AG04450 (cell line): Measurements from ENCODE around the gene F8. TPM values are rescaled to one million over a fixed set of nuclear protein-coding genes. Genes with fewer than 3 reads are reported as not detected.
"Not testable (repeated sequence)": the region's sequence is repeated elsewhere in the genome, so short reads cannot be mapped to it uniquely, and the experiment has no call there.

Experiments used
- CTCF ChIA-PET: fragments of 300-600, 350-600 bp; formaldehyde crosslinking; extraction: SDS; loops from one replicate; lab custom pipeline; 2022; ENCODE audit warnings: antibody characterized with exemption, inconsistent platforms; lab: Charles Lee
- POLR2A ChIA-PET: fragments of 350-600 bp; formaldehyde crosslinking; extraction: SDS; loops from one replicate; lab custom pipeline; 2021; ENCODE audit warnings: antibody characterized with exemption, inconsistent platforms; lab: Yijun Ruan, JAX
- DNase-seq: peaks from one replicate; pipeline ENCODE4 v3.0.0-alpha.2; 2011; ENCODE audit warnings: low read depth, low spot score
- H3K27ac ChIP-seq: one replicate; pipeline ENCODE4 v1.5.1; 2012; ENCODE audit warnings: low read depth, low read length, control low read depth
- H3K27me3 ChIP-seq: one replicate; pipeline ENCODE4 v1.6.0; 2012; ENCODE audit warnings: low read length; ENCODE audit not compliant: control insufficient read depth, insufficient read depth
- H3K4me3 ChIP-seq: 2 replicates; pipeline ENCODE4 v1.5.1; 2011; ENCODE audit warnings: mild to moderate bottlenecking, low read depth, low read length, control low read depth
- H3K9me3 ChIP-seq: 2 replicates; pipeline ENCODE4 v1.5.1; 2012; ENCODE audit warnings: low read length; ENCODE audit not compliant: control insufficient read depth, insufficient read depth
- polyA plus RNA-seq: library from polyadenylated mRNA; depleted of rRNA; stranded (reverse); fragments of >200 nt; gene quantifications from 2 replicates; pipeline ENCODE4 v1.2.3, GENCODE V29; 2011
- TF ChIP-seq, protein P1 (sequence below): IDR thresholded peaks from 2 replicates; pipeline ENCODE4 v1.5.1; 2011; ENCODE audit warnings: low read depth, low read length, control low read depth, inconsistent platforms

The F8 gene
- polyA plus RNA-seq, 1 experiment: 1.4 TPM

DNA sequence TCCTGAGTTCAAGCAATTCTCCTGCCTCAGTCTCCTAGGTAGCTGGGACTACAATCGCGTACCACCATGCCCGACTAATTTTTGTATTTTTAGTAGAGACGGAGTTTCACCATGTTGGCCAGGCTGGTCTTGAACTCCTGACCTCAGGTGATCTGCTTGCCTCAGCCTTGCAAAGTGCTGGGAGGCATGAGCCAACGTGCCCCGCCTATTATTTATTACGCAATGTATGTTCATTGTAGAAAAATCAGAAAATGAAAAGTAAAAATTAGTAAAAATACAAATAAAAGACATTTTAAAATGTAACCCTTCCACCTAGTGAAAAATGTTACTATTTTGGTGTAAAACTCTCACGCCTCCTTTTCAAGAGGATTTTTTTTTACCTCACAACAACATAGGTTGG is 122.2 kb downstream of the F8 start:
- POLR2A ChIA-PET: no interaction called here
- Histone ChIP-seq H3K27ac (no peak overlapping the region), H3K27me3 (no peaks in the 10 kb centered on the region), H3K9me3 (no peaks in the 10 kb centered on the region), H3K4me3 (no peak overlapping the region)
- TF ChIP-seq, protein P1, sequence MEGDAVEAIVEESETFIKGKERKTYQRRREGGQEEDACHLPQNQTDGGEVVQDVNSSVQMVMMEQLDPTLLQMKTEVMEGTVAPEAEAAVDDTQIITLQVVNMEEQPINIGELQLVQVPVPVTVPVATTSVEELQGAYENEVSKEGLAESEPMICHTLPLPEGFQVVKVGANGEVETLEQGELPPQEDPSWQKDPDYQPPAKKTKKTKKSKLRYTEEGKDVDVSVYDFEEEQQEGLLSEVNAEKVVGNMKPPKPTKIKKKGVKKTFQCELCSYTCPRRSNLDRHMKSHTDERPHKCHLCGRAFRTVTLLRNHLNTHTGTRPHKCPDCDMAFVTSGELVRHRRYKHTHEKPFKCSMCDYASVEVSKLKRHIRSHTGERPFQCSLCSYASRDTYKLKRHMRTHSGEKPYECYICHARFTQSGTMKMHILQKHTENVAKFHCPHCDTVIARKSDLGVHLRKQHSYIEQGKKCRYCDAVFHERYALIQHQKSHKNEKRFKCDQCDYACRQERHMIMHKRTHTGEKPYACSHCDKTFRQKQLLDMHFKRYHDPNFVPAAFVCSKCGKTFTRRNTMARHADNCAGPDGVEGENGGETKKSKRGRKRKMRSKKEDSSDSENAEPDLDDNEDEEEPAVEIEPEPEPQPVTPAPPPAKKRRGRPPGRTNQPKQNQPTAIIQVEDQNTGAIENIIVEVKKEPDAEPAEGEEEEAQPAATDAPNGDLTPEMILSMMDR: no peak
- no peak for DNase-seq
- CTCF ChIA-PET: no interaction called here

DNA sequence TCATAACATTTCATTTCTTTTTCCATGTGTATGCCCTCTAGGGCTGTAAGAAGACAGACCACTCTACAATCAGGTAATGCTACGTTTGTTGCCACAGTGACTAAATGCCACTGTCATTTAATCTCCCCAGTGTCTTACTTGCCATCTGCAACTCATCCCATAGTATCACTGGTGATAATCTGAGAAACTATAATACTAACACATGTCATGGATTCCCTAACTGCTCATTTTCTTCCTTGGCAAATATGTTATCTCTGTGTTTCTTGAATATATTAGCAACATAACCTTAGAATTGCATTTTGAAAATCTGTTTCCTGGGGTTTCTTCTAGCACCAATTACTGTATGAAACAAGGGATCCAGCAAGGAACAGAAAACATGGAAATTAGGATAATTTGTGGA is 130.2 kb downstream of the F8 start:
- Histone ChIP-seq H3K27me3 (no peaks in the 10 kb centered on the region), H3K27ac (no peak overlapping the region), H3K4me3 (no peak overlapping the region), H3K9me3 (no peaks in the 10 kb centered on the region)
- POLR2A ChIA-PET: no interaction called here
- CTCF ChIA-PET: no interaction called here
- no peak for DNase-seq
- TF ChIP-seq, protein P1: no peak

DNA sequence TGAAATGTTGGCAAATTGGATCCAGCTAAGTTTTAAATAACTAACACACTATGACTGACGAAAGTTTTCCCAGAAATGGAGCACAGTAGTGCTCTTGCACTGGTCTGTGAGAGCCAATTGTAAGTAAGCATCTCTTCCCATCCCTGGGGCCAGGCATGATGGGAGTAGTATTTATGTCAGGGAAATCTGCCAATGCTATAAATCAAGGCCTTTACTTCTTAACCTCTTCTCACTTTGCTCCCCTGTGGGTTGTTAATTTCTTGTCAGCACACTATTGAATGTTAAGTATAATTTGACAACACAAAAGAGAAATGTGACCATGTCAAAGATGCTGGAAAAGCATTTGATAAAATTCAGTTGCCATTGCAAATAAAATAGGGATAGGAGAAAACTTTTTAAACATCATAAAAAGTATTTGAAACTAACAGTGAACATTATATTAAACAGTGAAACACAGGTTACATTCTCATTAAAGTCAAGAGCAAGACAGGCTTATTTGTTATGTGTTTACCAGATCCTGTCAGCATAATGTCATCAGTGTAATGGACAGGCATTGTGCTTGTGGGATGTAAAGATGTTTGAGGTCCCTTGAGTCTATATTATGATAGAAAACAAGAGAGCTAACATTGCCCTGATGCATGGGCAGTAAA is 131.4 kb downstream of the F8 start:
- ChIA-PET POLR2A (no interaction called here), CTCF (interaction anchor here (0.9 kb wide), 1 partner anchor 27 kb away, joined by 5 read pairs; no protein-coding TSS in a partner anchor)
- Histone ChIP-seq H3K27me3 (no peaks in the 10 kb centered on the region), H3K9me3 (no peaks in the 10 kb centered on the region), H3K4me3 (no peak overlapping the region), H3K27ac (no peak overlapping the region)
- TF ChIP-seq, protein P1: no peak
- no peak for DNase-seq

DNA sequence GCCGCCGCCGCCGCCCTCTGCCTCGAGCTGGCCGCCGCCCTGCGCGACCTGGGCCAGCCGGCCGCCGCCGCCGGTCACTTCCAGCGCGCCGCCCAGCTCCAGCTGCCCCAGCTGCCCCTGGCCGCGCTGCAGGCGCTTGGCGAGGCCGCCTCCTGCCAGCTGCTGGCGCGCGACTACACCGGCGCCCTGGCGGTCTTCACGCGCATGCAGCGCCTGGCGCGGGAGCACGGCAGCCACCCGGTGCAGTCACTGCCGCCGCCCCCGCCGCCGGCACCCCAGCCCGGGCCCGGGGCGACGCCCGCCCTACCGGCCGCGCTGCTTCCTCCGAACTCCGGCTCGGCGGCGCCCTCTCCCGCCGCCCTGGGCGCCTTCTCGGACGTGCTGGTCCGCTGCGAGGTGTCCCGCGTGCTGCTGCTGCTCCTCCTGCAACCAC is 135.7 kb downstream of the F8 start:
- H3K9me3 ChIP-seq, H3K27me3 ChIP-seq, CTCF ChIA-PET, DNase-seq, H3K27ac ChIP-seq, H3K4me3 ChIP-seq, POLR2A ChIA-PET: not testable (repeated sequence)

DNA sequence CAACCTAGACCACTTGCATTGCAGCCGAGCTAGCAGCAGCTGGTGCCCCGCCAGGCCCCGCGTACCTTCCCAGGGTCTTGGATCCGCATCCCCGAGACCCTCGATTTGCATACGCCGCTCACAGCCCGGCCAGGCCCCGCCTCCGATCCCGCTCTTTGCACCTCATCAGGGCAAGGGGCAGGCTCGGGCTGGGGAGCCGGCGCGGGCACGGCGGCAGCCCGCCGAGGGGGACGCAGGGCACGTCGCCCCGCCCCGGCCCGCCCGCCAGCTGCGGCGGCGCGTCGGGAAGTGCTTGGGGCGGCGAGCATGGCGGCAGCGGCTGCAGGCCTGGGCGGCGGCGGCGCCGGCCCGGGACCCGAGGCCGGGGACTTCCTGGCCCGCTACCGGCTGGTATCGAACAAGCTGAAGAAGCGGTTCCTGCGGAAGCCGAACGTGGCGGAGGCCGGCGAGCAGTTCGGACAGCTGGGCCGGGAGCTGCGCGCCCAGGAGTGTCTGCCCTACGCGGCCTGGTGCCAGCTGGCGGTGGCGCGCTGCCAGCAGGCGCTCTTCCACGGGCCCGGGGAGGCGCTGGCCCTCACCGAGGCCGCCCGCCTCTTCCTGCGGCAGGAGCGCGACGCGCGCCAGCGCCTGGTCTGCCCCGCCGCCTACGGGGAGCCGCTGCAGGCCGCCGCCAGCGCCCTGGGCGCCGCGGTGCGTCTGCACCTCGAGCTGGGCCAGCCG is 136.3 kb downstream of the F8 start, which contains the start of gene F8A1:
TSS of gene F8A1 (plus strand) at position 287 of the 720 bp plus-strand sequence. CDS start at position 307, 20 bp downstream.
- H3K4me3 ChIP-seq, H3K9me3 ChIP-seq, POLR2A ChIA-PET, CTCF ChIA-PET, DNase-seq, H3K27ac ChIP-seq, H3K27me3 ChIP-seq: not testable (repeated sequence)

DNA sequence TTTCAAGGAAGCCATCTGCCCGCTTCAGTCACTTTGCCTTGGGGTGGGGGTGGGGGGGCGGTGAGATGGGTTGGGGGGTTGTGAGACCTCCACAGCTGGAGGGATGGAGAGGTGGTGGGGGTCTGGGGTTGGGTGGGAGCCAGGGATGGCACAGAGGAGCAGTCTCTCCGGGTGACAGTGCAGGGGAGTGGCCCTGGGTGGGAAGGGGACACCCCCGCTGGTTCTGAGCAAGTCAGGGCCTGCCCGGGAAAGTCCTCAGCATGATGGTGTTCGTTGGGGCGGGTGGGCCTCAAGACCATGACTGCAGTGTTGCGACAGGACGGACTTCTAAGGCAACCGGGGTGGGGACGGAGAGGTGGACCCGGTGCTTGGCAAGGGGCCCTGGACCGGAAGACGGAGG is 137.0 kb downstream of the F8 start:
- DNase-seq, H3K27ac ChIP-seq, CTCF ChIA-PET, H3K27me3 ChIP-seq, POLR2A ChIA-PET, H3K9me3 ChIP-seq, H3K4me3 ChIP-seq: not testable (repeated sequence)

DNA sequence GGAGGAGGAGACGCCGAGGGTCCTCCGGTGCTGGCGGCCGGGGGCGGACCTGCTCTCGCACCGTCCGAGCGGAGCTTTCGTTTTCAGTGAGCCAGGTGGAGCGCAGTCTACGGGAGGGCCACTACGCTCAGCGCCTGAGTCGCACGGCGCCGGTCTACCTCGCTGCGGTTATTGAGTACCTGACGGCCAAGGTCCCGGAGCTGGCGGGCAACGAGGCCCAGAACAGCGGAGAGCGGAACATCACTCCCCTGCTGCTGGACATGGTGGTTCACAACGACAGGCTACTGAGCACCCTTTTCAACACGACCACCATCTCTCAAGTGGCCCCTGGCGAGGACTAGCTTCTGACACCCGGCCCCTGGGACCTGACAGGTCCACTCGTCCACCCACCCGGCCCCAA is 137.5 kb downstream of the F8 start:
- H3K4me3 ChIP-seq, H3K9me3 ChIP-seq, H3K27ac ChIP-seq, CTCF ChIA-PET, H3K27me3 ChIP-seq, POLR2A ChIA-PET, DNase-seq: not testable (repeated sequence)

DNA sequence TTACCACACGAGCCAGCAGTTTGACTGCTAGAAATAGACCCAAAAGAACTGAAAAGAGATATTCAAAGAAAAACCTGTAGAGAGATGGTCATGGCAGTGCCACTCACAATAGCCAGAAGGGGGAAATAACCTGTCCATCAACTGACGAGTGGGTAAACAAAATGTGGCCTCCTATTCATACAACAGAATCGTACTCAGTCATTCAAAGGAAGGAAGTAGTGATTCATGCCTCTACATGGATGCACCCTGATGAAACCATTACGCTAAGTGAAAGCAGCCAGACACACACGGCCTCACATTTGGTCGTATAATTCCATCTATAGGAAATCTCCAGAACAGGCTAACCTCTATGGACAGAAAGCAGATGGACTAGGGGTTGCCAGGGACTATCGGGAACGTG is 138.5 kb downstream of the F8 start:
- DNase-seq, H3K27ac ChIP-seq, CTCF ChIA-PET, H3K27me3 ChIP-seq, POLR2A ChIA-PET, H3K9me3 ChIP-seq, H3K4me3 ChIP-seq: not testable (repeated sequence)
